Measurements from ENCODE around the gene SEPTIN14.
"Not testable (repeated sequence)": the region's sequence is repeated elsewhere in the genome, so short reads cannot be mapped to it uniquely, and the experiment has no call there.

The SEPTIN14 gene

DNA sequence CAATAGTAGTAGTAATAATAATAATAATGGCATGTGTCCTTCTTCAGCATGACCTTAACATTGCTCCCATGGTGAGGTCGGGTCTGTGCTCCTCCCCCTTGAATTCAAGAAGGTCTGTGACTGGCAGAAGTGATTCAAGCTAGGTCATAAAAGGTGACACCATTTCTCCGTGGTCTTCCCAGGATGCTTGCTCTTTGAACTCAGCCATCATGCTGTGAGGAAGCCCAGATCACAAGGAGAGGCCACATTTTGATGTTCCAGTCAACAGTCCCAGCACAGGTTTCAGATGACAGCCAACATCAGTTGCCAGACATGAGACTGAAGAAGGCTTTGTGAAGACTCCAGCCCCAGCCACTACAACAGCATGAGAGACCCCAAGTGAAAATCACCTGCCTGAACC, 83.9 kb downstream of the SEPTIN14 start:
- no peak for DNase-seq

GRCh38 chr7:55776196-55776595, 86.4 kb downstream of the SEPTIN14 start:
- no peak for DNase-seq

DNA sequence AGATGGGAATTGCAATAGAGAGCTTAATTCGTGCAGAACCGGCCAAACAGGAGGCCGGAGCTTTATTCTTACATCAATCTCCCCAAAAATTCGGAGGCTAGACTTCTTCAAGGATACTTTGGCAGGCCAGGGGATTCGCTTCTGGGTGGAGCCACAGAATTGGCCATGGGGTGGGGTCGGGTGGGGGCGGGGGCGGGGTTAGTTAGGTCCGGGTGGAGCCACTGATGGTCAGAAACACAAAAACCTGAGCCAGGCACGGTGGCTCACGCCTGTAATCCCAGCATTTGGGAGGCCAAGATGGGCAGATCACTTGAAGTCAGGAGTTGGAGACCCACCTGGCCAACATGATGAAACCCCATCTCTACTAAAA, 87.5 kb downstream of the SEPTIN14 start:
- DNase-seq: no peak

- peak; percentile 63 for DNase-seq
These were observed 88.1 kb downstream of the SEPTIN14 start for GRCh38 chr7:55774327-55775050.

- no peak for DNase-seq
These were observed 91.8 kb downstream of the SEPTIN14 start for GRCh38 chr7:55770778-55771177.

DNA sequence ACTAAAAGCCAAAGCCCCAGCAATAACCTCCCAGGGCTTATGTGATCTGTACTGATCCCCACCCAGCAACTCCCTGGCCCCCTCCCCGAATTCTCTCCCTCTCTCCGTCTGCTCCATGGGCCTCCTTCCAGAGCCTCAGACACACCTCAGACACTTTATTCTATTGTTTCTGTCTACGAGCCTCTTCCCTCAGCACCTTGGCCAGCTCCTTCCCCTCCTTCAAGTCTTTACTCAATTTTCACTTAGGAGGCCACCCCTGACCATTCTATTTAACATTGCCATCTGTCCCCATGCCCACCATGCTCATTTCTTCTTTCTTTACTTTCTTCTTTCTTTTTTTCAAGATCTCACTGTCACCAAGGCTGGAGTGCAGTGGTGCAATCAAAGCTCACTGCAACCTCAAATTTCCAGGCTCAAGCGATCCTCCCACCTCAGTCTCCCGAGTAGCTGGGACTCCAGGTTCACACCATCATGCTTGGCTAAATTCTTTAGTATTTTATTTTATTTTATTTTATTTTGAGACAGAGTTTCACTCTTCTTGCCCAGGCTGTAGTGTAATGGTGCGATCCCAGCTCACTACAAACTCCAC, 109.2 kb downstream of the SEPTIN14 start:
- not testable (repeated sequence) for DNase-seq

GRCh38 chr7:55744706-55745105, 117.8 kb downstream of the SEPTIN14 start:
- DNase-seq: not testable (repeated sequence)
